ENCODE measurements around the gene CERT1.

The CERT1 gene

GRCh38 chr5:75523275-75523674, 11.8 kb upstream of the CERT1 start:
- no peak for DNase-seq (ENCODE audit: low read depth)
- TF ChIP-seq CTCF (conservative IDR thresholded peaks at IDR 0.05; ENCODE audit: low read depth, low read length) = no peak

GRCh38 chr5:75522542-75522941, 11.1 kb upstream of the CERT1 start:
- TF ChIP-seq CTCF (conservative IDR thresholded peaks at IDR 0.05; ENCODE audit: low read depth, low read length) = no peak
- no peak for DNase-seq (ENCODE audit: low read depth)
- H3K4me3 ChIP-seq (ENCODE audit: low read length) = no peak overlapping the region

More at GRCh38 chr5:75523275-75523674, 11.8 kb upstream of the CERT1 start:
- H3K4me3 ChIP-seq (ENCODE audit: low read length) = no peak overlapping the region

- TF ChIP-seq CTCF (conservative IDR thresholded peaks at IDR 0.05; ENCODE audit: low read depth, low read length) = no peak
- DNase-seq (ENCODE audit: low read depth) = no peak
- H3K4me3 ChIP-seq (ENCODE audit: low read length) = no peak overlapping the region
Observed at GRCh38 chr5:75522025-75522424, 10.6 kb upstream of the CERT1 start.

GRCh38 chr5:75521195-75521594, 9.8 kb upstream of the CERT1 start:
- TF ChIP-seq CTCF (conservative IDR thresholded peaks at IDR 0.05; ENCODE audit: low read depth, low read length) = no peak

GRCh38 chr5:75519761-75520160, 8.3 kb upstream of the CERT1 start:
- no peak for TF ChIP-seq CTCF (conservative IDR thresholded peaks at IDR 0.05; ENCODE audit: low read depth, low read length)
- DNase-seq (ENCODE audit: low read depth) = no peak
- no peak overlapping the region for H3K4me3 ChIP-seq (ENCODE audit: low read length)

More at GRCh38 chr5:75521195-75521594, 9.8 kb upstream of the CERT1 start:
- DNase-seq (ENCODE audit: low read depth) = no peak
- no peak overlapping the region for H3K4me3 ChIP-seq (ENCODE audit: low read length)

GRCh38 chr5:75514323-75514722, 2.9 kb upstream of the CERT1 start:
- no peak overlapping the region for H3K4me3 ChIP-seq (ENCODE audit: low read length)
- no peak for DNase-seq (ENCODE audit: low read depth)
- no peak for TF ChIP-seq CTCF (conservative IDR thresholded peaks at IDR 0.05; ENCODE audit: low read depth, low read length)

- no peak for TF ChIP-seq CTCF (conservative IDR thresholded peaks at IDR 0.05; ENCODE audit: low read depth, low read length)
- no peak overlapping the region for H3K4me3 ChIP-seq (ENCODE audit: low read length)
- no peak for DNase-seq (ENCODE audit: low read depth)
Observed at GRCh38 chr5:75513841-75514240, 2.4 kb upstream of the CERT1 start.
